GM19455 (cell line): ENCODE measurements around the gene APH1B.
"Not testable (repeated sequence)": the region's sequence is repeated elsewhere in the genome, so short reads cannot be mapped to it uniquely, and the experiment has no call there.

Source experiments
- ATAC-seq: cut with Tn5 transposase; IDR thresholded peaks from one replicate; pipeline ENCODE4 v1.9.1; 2021; ENCODE audit not compliant: unreplicated experiment

APH1B gene

GRCh38 chr15:63329567-63330350, 52.4 kb downstream of the APH1B start:
- ATAC-seq, result no peak

GRCh38 chr15:63330926-63331325, 53.5 kb downstream of the APH1B start:
- no peak for ATAC-seq

GRCh38 chr15:63331456-63331855, 54.1 kb downstream of the APH1B start:
- no peak for ATAC-seq

- ATAC-seq, result no peak
Measured at GRCh38 chr15:63332367-63333124, 55.1 kb downstream of the APH1B start.

- no peak for ATAC-seq
Measured at GRCh38 chr15:63334821-63335220, 57.4 kb downstream of the APH1B start.

GRCh38 chr15:63335543-63336240, 58.3 kb downstream of the APH1B start:
- no peak for ATAC-seq

- no peak for ATAC-seq
Measured at GRCh38 chr15:63337046-63337445, 59.6 kb downstream of the APH1B start.

GRCh38 chr15:63338170-63338569, 60.8 kb downstream of the APH1B start:
- ATAC-seq, result no peak

- ATAC-seq, result no peak
Measured at GRCh38 chr15:63339006-63339766, 61.8 kb downstream of the APH1B start.

GRCh38 chr15:63339836-63340235, 62.4 kb downstream of the APH1B start:
- no peak for ATAC-seq

- no peak for ATAC-seq
Measured at GRCh38 chr15:63340353-63340752, 62.9 kb downstream of the APH1B start.

GRCh38 chr15:63340878-63341277, 63.5 kb downstream of the APH1B start:
- no peak for ATAC-seq

GRCh38 chr15:63341898-63342297, 64.5 kb downstream of the APH1B start:
- ATAC-seq, result no peak

- not testable (repeated sequence) for ATAC-seq
Measured at GRCh38 chr15:63342996-63343562, 65.7 kb downstream of the APH1B start.

- no peak for ATAC-seq
Measured at GRCh38 chr15:63344731-63345390, 67.5 kb downstream of the APH1B start.

- ATAC-seq, result no peak
Measured at GRCh38 chr15:63345391-63345752, 68.0 kb downstream of the APH1B start.

GRCh38 chr15:63347074-63347857, 69.9 kb downstream of the APH1B start:
- no peak for ATAC-seq

GRCh38 chr15:63348392-63348791, 71.0 kb downstream of the APH1B start:
- no peak for ATAC-seq

- ATAC-seq, result no peak
Measured at GRCh38 chr15:63349156-63349555, 71.8 kb downstream of the APH1B start.
